Activated CD4-positive, alpha-beta T cell treated with anti-CD3 and anti-CD28 coated beads for 4 hours (primary cell): ENCODE measurements around the gene PRAME.
"Not testable (repeated sequence)": the region's sequence is repeated elsewhere in the genome, so short reads cannot be mapped to it uniquely, and the experiment has no call there.

Source experiments
- DNase-seq, 2 donors: peaks; one replicate each; pipeline ENCODE4 v3.0.0-alpha.2; 2020

Gene PRAME

DNA sequence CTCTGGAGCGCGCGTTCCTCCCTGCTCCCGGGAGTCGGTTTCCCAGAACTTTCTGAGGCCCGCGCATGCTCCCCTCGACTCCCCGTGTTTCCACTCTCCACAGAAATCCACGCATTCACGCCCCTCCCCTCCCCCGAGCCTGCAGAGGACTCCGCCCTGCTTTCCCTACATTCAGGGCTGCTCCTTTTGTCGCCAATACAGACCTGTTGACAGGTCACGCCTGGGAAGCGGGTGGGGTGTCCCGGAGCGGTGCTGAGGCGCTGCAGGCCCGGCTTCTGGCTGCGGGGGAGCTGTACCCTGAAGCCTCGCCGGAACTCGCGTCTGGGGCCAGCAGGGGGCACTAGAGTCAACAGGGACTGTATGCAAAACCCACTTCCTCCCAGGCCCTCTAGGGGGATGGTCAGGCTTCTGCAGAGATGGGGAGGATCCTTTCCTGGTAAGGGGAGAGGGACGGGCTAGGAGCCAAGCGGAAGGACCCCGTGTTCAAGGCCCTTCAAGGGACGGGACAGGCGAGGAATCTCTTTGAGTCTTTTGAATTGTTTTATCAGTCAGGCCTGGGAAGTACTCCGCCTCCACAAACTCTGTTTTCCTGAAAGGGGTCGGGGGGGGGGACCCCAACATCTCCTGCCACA lies at the start of gene PRAME:
Gene PRAME (minus strand): TSS at position 294 of the 632 bp plus-strand sequence. CDS start 2,433 bp downstream, outside the sequence.
- DNase-seq = peak; percentile 43 to 54

DNA sequence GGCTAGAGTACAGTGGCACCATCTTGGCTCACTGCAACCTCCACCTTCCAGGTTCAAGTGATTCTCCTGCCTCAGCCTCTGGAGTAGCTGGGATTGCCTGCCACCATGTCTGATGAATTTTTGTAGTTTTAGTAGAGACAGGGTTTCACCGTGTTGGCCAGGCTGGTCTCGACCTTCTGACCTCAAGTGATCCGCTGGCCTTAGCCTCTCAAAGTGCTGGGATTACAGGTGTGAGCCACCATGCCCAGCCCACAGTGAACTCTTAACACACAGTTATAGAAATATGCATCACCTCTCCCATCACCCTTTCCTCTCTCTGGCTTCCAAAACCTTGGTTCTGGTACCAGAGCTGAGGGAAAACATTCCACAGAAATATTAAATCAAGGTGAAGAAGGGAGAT lies 49.0 kb upstream of the PRAME start:
- DNase-seq = not testable (repeated sequence)

GRCh38 chr22:22605074-22605404 lies 46.0 kb upstream of the PRAME start:
- no peak for DNase-seq

GRCh38 chr22:22604326-22605073 lies 45.4 kb upstream of the PRAME start:
- DNase-seq = no peak

- no peak for DNase-seq
Observed at GRCh38 chr22:22603470-22603947, 44.4 kb upstream of the PRAME start.

DNA sequence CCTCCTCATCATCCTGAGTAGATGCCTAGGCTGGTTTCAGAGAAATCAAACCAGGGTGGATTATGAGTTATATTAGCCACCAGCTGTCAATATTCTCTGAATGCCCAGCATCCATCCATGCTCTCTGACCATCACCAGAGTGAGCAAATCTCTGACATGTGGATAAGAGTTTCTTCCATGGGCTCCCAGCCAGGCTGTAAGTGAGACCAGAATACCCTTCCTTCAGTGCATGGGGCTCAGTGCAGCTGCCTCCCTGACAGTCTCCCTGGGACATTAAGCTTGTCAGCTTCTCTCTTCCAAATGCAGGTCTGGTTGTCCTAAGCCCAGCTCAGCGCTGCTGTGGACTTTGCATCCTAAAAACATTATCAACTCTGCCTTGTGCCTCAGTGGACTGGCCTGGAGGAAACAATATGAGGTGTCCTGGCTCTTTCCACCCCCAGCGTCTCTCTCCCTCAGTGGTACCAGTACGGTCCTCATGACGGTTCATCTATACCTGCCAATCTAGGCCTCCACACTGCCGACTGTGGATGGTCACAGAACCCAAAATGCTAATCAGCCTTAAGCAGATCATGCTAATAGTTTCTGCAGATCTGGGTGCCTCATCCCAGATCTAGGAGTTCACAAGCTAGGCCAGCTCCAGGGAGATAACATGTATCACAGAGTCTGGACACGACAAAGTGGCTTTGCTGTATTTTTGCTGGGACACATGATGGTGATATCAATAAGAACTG lies 41.6 kb upstream of the PRAME start:
- no peak for DNase-seq

GRCh38 chr22:22599248-22599647 lies 40.2 kb upstream of the PRAME start:
- no peak for DNase-seq

DNA sequence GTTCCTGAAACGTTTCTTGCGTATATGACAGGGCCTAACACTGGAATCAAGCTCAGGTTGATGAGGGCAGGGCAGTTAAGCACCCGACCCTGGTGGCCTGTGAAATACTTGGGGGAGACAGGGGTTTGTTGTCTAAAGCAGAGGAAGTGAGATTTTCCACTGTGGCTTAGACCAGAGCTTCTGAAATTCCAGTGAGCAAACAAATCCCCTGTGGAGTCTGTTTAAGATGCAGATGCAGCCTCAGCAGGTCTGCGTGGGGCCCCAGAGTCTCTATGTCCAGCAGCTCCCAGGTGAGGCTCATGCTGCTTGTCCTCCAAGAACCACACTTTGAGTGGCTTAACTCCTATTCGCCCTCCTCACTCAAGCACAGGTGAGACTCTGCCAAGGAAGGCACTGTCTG lies 39.1 kb upstream of the PRAME start:
- DNase-seq = no peak

GRCh38 chr22:22595001-22595835 lies 36.2 kb upstream of the PRAME start:
- DNase-seq = no peak

- DNase-seq = peak; percentile 35 to 42
Observed at GRCh38 chr22:22593964-22594656, 35.0 kb upstream of the PRAME start.

DNA sequence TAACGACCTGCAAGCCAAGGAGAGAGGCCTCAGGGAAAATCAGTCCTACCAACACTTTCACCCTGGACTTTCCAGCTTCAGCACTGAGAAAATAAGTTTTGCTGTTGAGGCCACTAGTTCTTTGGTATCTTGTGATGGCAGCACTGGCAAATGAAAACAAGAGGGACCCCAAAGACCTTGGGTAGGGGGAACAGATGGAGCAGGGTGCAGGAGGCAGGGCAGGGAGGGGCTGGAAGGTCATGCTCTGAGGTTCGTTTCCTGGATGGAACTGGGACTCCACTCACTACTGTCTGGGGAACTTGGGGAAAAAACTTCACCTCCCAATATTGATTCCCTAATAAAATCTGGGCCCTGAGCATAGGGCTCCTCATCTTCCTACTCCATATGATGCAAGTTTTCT lies 34.2 kb upstream of the PRAME start:
- no peak for DNase-seq

- DNase-seq = no peak
Observed at GRCh38 chr22:22591348-22592299, 32.6 kb upstream of the PRAME start.

GRCh38 chr22:22590136-22590891 lies 31.2 kb upstream of the PRAME start:
- DNase-seq = no peak

GRCh38 chr22:22588485-22589164 lies 29.6 kb upstream of the PRAME start:
- no peak for DNase-seq

DNA sequence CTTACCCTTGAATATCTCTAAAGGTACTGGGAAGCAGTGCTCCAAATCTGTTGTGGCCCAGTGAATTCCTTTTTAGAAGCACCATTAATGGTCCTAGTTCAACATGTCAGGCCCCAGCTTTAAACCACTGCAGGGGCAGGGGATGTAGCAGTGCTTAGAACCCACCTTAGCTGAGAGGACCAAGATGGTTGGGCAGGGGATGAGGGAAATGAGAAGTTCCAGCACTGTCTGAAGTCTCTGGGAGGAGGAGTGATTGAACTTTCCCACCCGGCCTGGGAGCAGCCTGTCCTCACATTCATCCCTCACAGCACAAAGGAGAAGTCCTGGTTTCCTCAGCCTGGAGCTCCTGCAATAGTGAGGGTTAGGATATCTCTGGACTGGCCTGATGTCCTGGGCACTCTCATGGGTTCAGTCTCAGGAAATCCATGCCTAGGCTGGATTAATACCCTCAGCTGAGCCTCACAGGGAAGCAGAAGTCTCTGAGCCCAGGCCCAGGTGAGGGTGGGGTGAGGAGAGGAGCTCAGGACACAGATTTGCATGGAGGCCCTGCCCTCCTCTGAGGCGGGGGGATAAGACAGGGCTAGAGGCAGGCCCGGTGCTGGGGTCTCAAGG lies 28.6 kb upstream of the PRAME start:
- DNase-seq = no peak

DNA sequence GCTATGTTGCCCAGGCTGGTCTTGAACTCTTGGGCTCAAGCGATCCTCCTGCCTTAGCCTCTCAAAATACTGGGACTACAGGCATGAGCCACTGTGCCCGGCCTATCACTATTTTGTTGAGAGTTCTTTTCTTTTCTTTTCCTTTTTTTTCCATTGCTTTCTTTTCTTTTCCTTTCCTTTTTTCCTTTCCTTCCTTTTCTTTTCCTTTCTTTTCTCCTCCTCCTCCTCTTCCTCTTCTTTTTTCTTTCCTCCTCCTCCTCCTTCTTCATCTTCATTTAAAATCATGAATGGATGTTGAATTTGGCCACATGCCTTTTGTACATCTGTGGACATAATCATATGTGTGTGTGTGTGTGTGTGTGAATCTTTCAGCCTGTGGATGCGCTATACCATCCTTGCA lies 25.7 kb upstream of the PRAME start:
- DNase-seq = no peak

- DNase-seq = no peak
Observed at GRCh38 chr22:22583030-22583429, 24.0 kb upstream of the PRAME start.

GRCh38 chr22:22581524-22581923 lies 22.5 kb upstream of the PRAME start:
- DNase-seq = not testable (repeated sequence)
